Adrenal gland (tissue), 12 donors: Measurements from ENCODE around the gene PDCD1LG2. TPM values are rescaled to one million over a fixed set of nuclear protein-coding genes. Genes with fewer than 3 reads are reported as not detected.

Source experiments
- DNase-seq, 7 donors: peaks; one replicate each; pipeline ENCODE4 v3.0.0-alpha.2; 2019 to 2020
- H3K27ac ChIP-seq, 5 donors: fragments of 200-600 bp; sonication (generic) in 4 of 5; 1 replicate in 3 of 5; 2 replicates in 2 of 5; pipeline versions ENCODE4 v1.5.1 to v1.8.0; 2016 to 2020; ENCODE audit warnings: mild to moderate bottlenecking in 1 of 5
- H3K27me3 ChIP-seq: fragments of 200-600 bp; 2 replicates; pipeline ENCODE4 v1.8.0; 2021
- H3K36me3 ChIP-seq, 2 donors: fragments of 200-600 bp; replicated peaks in 1 of 2; 1 replicate in 1 of 2; 2 replicates in 1 of 2; pipeline versions ENCODE4 v1.5.1 to v1.8.0; 2018 to 2022
- H3K4me1 ChIP-seq, 2 donors: fragments of 200-600 bp; replicated peaks in 1 of 2; 1 replicate in 1 of 2; 2 replicates in 1 of 2; pipeline versions ENCODE4 v1.5.1 to v1.8.0; 2018 to 2021
- H3K4me3 ChIP-seq, 4 donors: fragments of 200-600 bp; sonication (generic) in 3 of 4; one replicate each; pipeline ENCODE4 v1.5.1; 2016 to 2018
- H3K9me3 ChIP-seq, 3 donors: fragments of 200-600 bp; sonication (generic) in 1 of 3; replicated peaks in 1 of 3; 1 replicate in 2 of 3; 2 replicates in 1 of 3; pipeline versions ENCODE4 v1.5.1 to v1.8.0; 2016 to 2021
- CTCF ChIP-seq, 6 experiments: fragments of 450-650 bp in 4 of 6; fragments of 200-600 bp in 2 of 6; sonication (generic) in 1 of 6; IDR thresholded peaks; 1 replicate in 5 of 6; 2 replicates in 1 of 6; pipeline versions ENCODE4 v1.5.1 to v1.8.0; 2016 to 2021; ENCODE audit warnings: antibody characterized with exemption in 6 of 6, mild to moderate bottlenecking in 2 of 6, moderate library complexity in 1 of 6
- POLR2A ChIP-seq, 2 donors: fragments of 450-650 bp; IDR thresholded peaks; one replicate each; pipeline ENCODE4 v1.6.1; 2017; ENCODE audit warnings: antibody characterized with exemption in 2 of 2, mild to moderate bottlenecking in 2 of 2, moderate library complexity in 1 of 2
- WGBS, 4 donors: extraction: QIAGEN DNeasy Blood & Tissue Kit in 2 of 4; methylation state at CpG; one replicate each; pipeline versions ENCODE4 v1.1.5 to v1.1.7; 2013 to 2017; 5-methylcytosine and 5-hydroxymethylcytosine counted together
- intact Hi-C, 2 donors: fragments of 100-400 bp; cut with DNase I; formaldehyde crosslinking; loops; one replicate each; pipeline versions ENCODE4 v1.14.1 to v1.15.0; 2022 to 2023
- polyA plus RNA-seq, 3 donors: library from polyadenylated mRNA; stranded (reverse); fragments of 200-250 nt in 2 of 3; fragments of 350-450 nt in 1 of 3; fragmentation: Illumina TruSeq in 1 of 3; extraction: RNeasy Lipid Tissue Mini Kit (QIAGEN cat#74804) in 1 of 3; gene quantifications; one replicate each; pipeline ENCODE4 v1.2.3, GENCODE V29; 2013 to 2014
- total RNA-seq, 9 donors: library from RNA; depleted of rRNA in 4 of 9; stranded (reverse); fragments of >200 nt in 4 of 9; fragments of 120-200 nt in 1 of 9; fragmentation: NEBNext Ultra II Directional in 1 of 9; extraction: Animal tissue kit (Norgen Biotek cat#: 25700) in 1 of 9; gene quantifications; one replicate each; pipeline versions ENCODE4 v1.1.0 to v1.2.4, GENCODE V29; 2013 to 2023
- donor health status: healthy with polysubstance abuse.
- donor health status: Bipolar disorder and iron deficiency.
- donor health status: DM: yes; HTN: yes; CAD: no.
- donor health status: DM: no; HTN: no; CAD: no.
- donor health status: DM: no; HTN: no; CAD: no.
- donor health status: DM: yes; HTN: yes; CAD: no.

The PDCD1LG2 gene
- total and polyA plus RNA-seq, 12 donors: 0.17 to 5.5 (median 1.4) TPM

- Histone ChIP-seq H3K9me3 (no peaks in the 10 kb centered on the region), H3K27me3 (no peaks in the 10 kb centered on the region), H3K27ac (no peak overlapping the region), H3K4me3 (no peak overlapping the region), H3K4me1 (peaks cover 8 to 15% of the 10 kb centered on the region in 2 donors), H3K36me3 (no peaks in the 10 kb centered on the region)
- WGBS, 4 donors: 91 to 100% (median 98%) methylated on average over 1 of the region's 1 CpG
- no peak for DNase-seq
- intact Hi-C loops: no loop called here
- TF ChIP-seq POLR2A (IDR thresholded peaks at IDR 0.05) (no peak), CTCF (IDR thresholded peaks at IDR 0.05) (no peak)
Observed at GRCh38 chr9:5499157-5499556, 11.2 kb upstream of the PDCD1LG2 start.

- Histone ChIP-seq H3K27me3 (no peaks in the 10 kb centered on the region), H3K36me3 (no peaks in the 10 kb centered on the region), H3K4me1 (peaks cover 8 to 13% of the 10 kb centered on the region in 2 donors), H3K9me3 (no peaks in the 10 kb centered on the region), H3K4me3 (no peak overlapping the region), H3K27ac (peak overlapping the region in 2 of 5 donors; percentile 66 to 70)
- 60 to 69% (median 61%) methylated on average over 4 of the region's 4 CpGs for WGBS, 4 donors
- no peak for TF ChIP-seq POLR2A (IDR thresholded peaks at IDR 0.05)
- TF ChIP-seq CTCF (IDR thresholded peaks at IDR 0.05): no peak
- intact Hi-C loops: no loop called here
- DNase-seq: peak; percentile 36 to 73 (median 49)
Observed at GRCh38 chr9:5499889-5500398, 10.4 kb upstream of the PDCD1LG2 start.

- Histone ChIP-seq H3K36me3 (no peaks in the 10 kb centered on the region), H3K27ac (peak overlapping the region in 2 of 5 donors; percentile 66 to 70), H3K27me3 (no peaks in the 10 kb centered on the region), H3K4me1 (peaks cover 8 to 13% of the 10 kb centered on the region in 2 donors), H3K4me3 (no peak overlapping the region), H3K9me3 (no peaks in the 10 kb centered on the region)
- TF ChIP-seq CTCF (IDR thresholded peaks at IDR 0.05) (no peak), POLR2A (IDR thresholded peaks at IDR 0.05) (no peak)
- WGBS, 4 donors: 42 to 47% (median 46%) methylated on average over 15 to 18 of the region's 18 CpGs
- peak; percentile 33 to 82 (median 62) for DNase-seq
- intact Hi-C loops: no loop called here
Observed at GRCh38 chr9:5500441-5501235, 9.7 kb upstream of the PDCD1LG2 start.

GRCh38 chr9:5502553-5502952, 7.8 kb upstream of the PDCD1LG2 start:
- Histone ChIP-seq H3K27ac (no peak overlapping the region), H3K4me1 (peaks cover 8 to 13% of the 10 kb centered on the region in 2 donors), H3K36me3 (no peaks in the 10 kb centered on the region), H3K27me3 (no peaks in the 10 kb centered on the region), H3K9me3 (no peaks in the 10 kb centered on the region), H3K4me3 (no peak overlapping the region)
- no peak for TF ChIP-seq POLR2A (IDR thresholded peaks at IDR 0.05)
- 87 to 96% (median 90%) methylated on average over 6 of the region's 6 CpGs for WGBS, 4 donors
- intact Hi-C loops: no loop called here
- DNase-seq: no peak
